Measurements from ENCODE around the gene ETS2. TPM values are rescaled to one million over a fixed set of nuclear protein-coding genes. Genes with fewer than 3 reads are reported as not detected.

The ETS2 gene
- polyA plus RNA-seq, 3 donors = 54.2 to 150 (median 59.5) TPM

DNA sequence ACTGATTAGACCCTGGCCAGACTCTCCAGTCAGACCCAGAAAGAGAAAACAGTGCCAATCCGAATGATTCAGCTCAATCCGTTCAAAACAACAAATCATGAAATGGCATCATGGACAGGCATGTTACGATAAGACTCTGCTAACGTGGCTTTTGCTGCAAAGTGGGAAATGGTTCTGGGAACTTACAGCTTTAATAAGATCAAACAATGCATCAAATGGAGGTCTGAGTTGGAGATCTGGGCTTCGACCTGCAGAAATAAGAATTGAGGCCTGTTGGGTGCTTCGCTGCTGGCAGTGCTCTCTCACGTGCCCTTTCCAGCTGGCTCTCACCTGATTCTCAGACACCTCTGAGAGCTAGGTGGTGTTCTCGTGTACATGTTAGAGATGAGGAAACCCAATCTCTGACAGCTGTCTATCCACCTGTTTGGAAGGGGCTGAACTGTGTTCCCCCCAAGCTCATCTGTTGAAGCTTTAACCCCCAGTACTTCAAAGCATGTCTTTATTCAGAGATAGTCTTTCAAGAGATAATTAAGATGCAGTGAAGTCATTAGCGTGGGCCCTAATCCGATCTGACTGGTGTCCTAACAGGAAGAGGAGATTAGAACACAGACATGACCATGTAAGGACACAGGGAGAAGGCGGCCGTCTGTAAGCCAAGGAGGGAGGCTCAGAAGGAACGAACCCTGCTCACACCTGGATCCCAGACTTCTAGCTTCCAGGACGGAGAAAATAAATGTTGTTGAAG lies 45.5 kb upstream of the ETS2 start:
- intact Hi-C loops (cut with micrococcal nuclease) = no loop called here
- Mint-ChIP-seq H3K27me3 (ENCODE audit: low read depth in 3 of 3) (peaks cover 0 to 5% (median 4%) of the 10 kb centered on the region in 3 donors), H3K9me3 (no peaks in the 10 kb centered on the region), H3K4me1 (peaks cover 57% of the 10 kb centered on the region), H3K36me3 (no peaks in the 10 kb centered on the region), H3K27ac (peak overlapping the region in 2 of 7 donors; percentile 24 to 41), H3K4me3 (no peak overlapping the region)
- Histone ChIP-seq H3K79me2 (ENCODE audit: insufficient read depth, low read length) (no peaks in the 10 kb centered on the region), H3K27me3 (ENCODE audit: control insufficient read depth in 2 of 2, insufficient read depth in 2 of 2, low read length in 2 of 2) (no peaks in the 10 kb centered on the region), H3K4me3 (replicated peaks in 1 of 3; ENCODE audit: low read depth in 2 of 3, low read length in 3 of 3) (no peak overlapping the region), H3K27ac (ENCODE audit: low read depth in 1 of 2, low read length in 2 of 2) (no peak overlapping the region), H3K9me3 (replicated peaks in 1 of 2; ENCODE audit: control insufficient read depth in 1 of 2, insufficient read depth in 1 of 2, low read length in 2 of 2) (no peaks in the 10 kb centered on the region), H4K20me1 (ENCODE audit: insufficient read depth, low read length) (no peaks in the 10 kb centered on the region), H2AFZ (ENCODE audit: insufficient read depth, low read depth, low read length, poor library complexity, severe bottlenecking) (peak overlapping the region; percentile 36), H3K9ac (ENCODE audit: insufficient read depth, low read length, poor library complexity, severe bottlenecking) (no peak overlapping the region), H3K4me2 (replicated peaks; ENCODE audit: extremely low read depth, low read length, poor library complexity, severe bottlenecking) (no peak overlapping the region), H3K36me3 (replicated peaks in 1 of 2; ENCODE audit: control insufficient read depth in 1 of 2, insufficient read depth in 2 of 2, low read length in 2 of 2) (no peaks in the 10 kb centered on the region), H3K4me1 (ENCODE audit: control insufficient read depth in 1 of 2, insufficient read depth in 2 of 2, low read length in 2 of 2) (peaks cover 37 to 39% of the 10 kb centered on the region in 2 donors)
- no peak for DNase-seq
- WGBS (ENCODE audit: insufficient coverage) = 42% methylated on average over 10 of the region's 14 CpGs
- TF ChIP-seq, protein P1, sequence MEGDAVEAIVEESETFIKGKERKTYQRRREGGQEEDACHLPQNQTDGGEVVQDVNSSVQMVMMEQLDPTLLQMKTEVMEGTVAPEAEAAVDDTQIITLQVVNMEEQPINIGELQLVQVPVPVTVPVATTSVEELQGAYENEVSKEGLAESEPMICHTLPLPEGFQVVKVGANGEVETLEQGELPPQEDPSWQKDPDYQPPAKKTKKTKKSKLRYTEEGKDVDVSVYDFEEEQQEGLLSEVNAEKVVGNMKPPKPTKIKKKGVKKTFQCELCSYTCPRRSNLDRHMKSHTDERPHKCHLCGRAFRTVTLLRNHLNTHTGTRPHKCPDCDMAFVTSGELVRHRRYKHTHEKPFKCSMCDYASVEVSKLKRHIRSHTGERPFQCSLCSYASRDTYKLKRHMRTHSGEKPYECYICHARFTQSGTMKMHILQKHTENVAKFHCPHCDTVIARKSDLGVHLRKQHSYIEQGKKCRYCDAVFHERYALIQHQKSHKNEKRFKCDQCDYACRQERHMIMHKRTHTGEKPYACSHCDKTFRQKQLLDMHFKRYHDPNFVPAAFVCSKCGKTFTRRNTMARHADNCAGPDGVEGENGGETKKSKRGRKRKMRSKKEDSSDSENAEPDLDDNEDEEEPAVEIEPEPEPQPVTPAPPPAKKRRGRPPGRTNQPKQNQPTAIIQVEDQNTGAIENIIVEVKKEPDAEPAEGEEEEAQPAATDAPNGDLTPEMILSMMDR (IDR thresholded peaks at IDR 0.05) = no peak

DNA sequence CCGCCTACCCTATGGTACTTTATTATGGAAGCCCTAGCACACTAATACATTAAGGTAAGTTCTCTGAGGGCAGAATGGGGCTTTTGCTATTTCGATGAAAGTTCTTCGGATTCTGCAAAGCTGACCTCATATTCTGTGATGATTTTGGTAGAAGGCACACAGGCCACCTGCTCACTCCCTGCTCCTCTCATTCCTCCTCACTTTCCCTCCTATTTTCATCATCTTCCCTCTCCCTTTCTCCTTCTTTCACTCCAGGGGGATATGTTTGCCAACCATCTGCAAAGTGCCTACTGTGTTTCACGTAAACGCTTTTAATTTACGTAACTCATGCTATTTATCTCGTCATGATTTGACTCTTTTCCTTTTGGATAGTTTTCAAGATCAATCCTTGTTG lies 45.0 kb upstream of the ETS2 start:
- Mint-ChIP-seq H3K4me3 (no peak overlapping the region), H3K9me3 (peaks cover 0 to 2% (median 0%) of the 10 kb centered on the region in 7 donors), H3K4me1 (peaks cover 52% of the 10 kb centered on the region), H3K27ac (no peak overlapping the region), H3K36me3 (no peaks in the 10 kb centered on the region), H3K27me3 (ENCODE audit: low read depth in 3 of 3) (peaks cover 0 to 5% (median 4%) of the 10 kb centered on the region in 3 donors)
- H3K9ac ChIP-seq (ENCODE audit: insufficient read depth, low read length, poor library complexity, severe bottlenecking) = no peak overlapping the region
- H4K20me1 ChIP-seq (ENCODE audit: insufficient read depth, low read length) = no peaks in the 10 kb centered on the region
- DNase-seq = no peak
- no peak overlapping the region for H3K27ac ChIP-seq (ENCODE audit: low read depth in 1 of 2, low read length in 2 of 2)
- no peaks in the 10 kb centered on the region for H3K9me3 ChIP-seq (replicated peaks in 1 of 2; ENCODE audit: control insufficient read depth in 1 of 2, insufficient read depth in 1 of 2, low read length in 2 of 2)
- no peaks in the 10 kb centered on the region for H3K36me3 ChIP-seq (replicated peaks in 1 of 2; ENCODE audit: control insufficient read depth in 1 of 2, insufficient read depth in 2 of 2, low read length in 2 of 2)
- H2AFZ ChIP-seq (ENCODE audit: insufficient read depth, low read depth, low read length, poor library complexity, severe bottlenecking) = no peak overlapping the region
- H3K4me2 ChIP-seq (replicated peaks; ENCODE audit: extremely low read depth, low read length, poor library complexity, severe bottlenecking) = no peak overlapping the region
- H3K27me3 ChIP-seq (ENCODE audit: control insufficient read depth in 2 of 2, insufficient read depth in 2 of 2, low read length in 2 of 2) = no peaks in the 10 kb centered on the region
- H3K79me2 ChIP-seq (ENCODE audit: insufficient read depth, low read length) = no peaks in the 10 kb centered on the region
- TF ChIP-seq, protein P1 (IDR thresholded peaks at IDR 0.05) = no peak
- 90% methylated on average over 4 of the region's 7 CpGs for WGBS (ENCODE audit: insufficient coverage)
- H3K4me3 ChIP-seq (replicated peaks in 1 of 3; ENCODE audit: low read depth in 2 of 3, low read length in 3 of 3) = no peak overlapping the region
- peaks cover 33 to 36% of the 10 kb centered on the region in 2 donors for H3K4me1 ChIP-seq (ENCODE audit: control insufficient read depth in 1 of 2, insufficient read depth in 2 of 2, low read length in 2 of 2)
- intact Hi-C loops (cut with micrococcal nuclease) = no loop called here
